Testis (tissue), 3 donors: Measurements from ENCODE around the gene TSC22D1. TPM values are rescaled to one million over a fixed set of nuclear protein-coding genes. Genes with fewer than 3 reads are reported as not detected.
A peak's percentile ranks its signal among the peaks of the same experiment; 100 is the strongest.

Experiments used
- DNase-seq: peaks from one replicate; pipeline ENCODE4 v3.0.0-alpha.2; 2019
- H3K27ac ChIP-seq, 2 donors: fragments of 200-600 bp; sonication (generic); one replicate each; pipeline ENCODE4 v1.5.1; 2019
- H3K27me3 ChIP-seq: fragments of 200-600 bp; sonication (generic); one replicate; pipeline ENCODE4 v1.5.1; 2019
- H3K36me3 ChIP-seq: fragments of 200-600 bp; sonication (generic); one replicate; pipeline ENCODE4 v1.5.1; 2017; ENCODE audit warnings: low read depth; ENCODE audit errors: missing control alignments
- H3K4me1 ChIP-seq: fragments of 200-600 bp; sonication (generic); one replicate; pipeline ENCODE4 v1.5.1; 2019
- H3K4me3 ChIP-seq, 2 donors: fragments of 200-600 bp; sonication (generic); one replicate each; pipeline ENCODE4 v1.5.1; 2017 to 2019
- H3K9me3 ChIP-seq: fragments of 200-600 bp; sonication (generic); one replicate; pipeline ENCODE4 v1.5.1; 2017
- POLR2A ChIP-seq: fragments of 450-650 bp; IDR thresholded peaks from one replicate; pipeline ENCODE4 v1.6.1; 2017; ENCODE audit warnings: antibody characterized with exemption, mild to moderate bottlenecking, moderate library complexity
- WGBS, 2 donors: methylation state at CpG; one replicate each; pipeline ENCODE4 v1.1.5; 2018; 5-methylcytosine and 5-hydroxymethylcytosine counted together
- intact Hi-C: fragments of 100-400 bp; cut with DNase I; formaldehyde crosslinking; loops from one replicate; pipeline ENCODE4 v1.15.1; 2023; ENCODE audit warnings: low total_unique reads
- polyA plus RNA-seq: library from polyadenylated mRNA; stranded (reverse); fragments of 350-450 nt; fragmentation: Illumina TruSeq; extraction: RNeasy Lipid Tissue Mini Kit (QIAGEN cat#74804); gene quantifications from one replicate; pipeline ENCODE4 v1.2.3, GENCODE V29; 2014; ENCODE audit warnings: low read depth, low replicate concordance; ENCODE audit not compliant: insufficient read depth
- total RNA-seq, 2 donors: library from RNA; depleted of rRNA; stranded (reverse); fragments of >200 nt; gene quantifications; one replicate each; pipeline ENCODE4 v1.2.3, GENCODE V29; 2016
- TF ChIP-seq, protein P1 (sequence below), 3 experiments: fragments of 450-650 bp in 2 of 3; fragments of 200-600 bp in 1 of 3; sonication (generic) in 1 of 3; IDR thresholded peaks; one replicate each; pipeline ENCODE4 v1.5.1; 2016 to 2019; ENCODE audit warnings: antibody characterized with exemption in 3 of 3, mild to moderate bottlenecking in 2 of 3, moderate library complexity in 1 of 3

TSC22D1 gene
- total and polyA plus RNA-seq, 3 donors from 2014 or later = 189 to 227 (median 193) TPM

DNA sequence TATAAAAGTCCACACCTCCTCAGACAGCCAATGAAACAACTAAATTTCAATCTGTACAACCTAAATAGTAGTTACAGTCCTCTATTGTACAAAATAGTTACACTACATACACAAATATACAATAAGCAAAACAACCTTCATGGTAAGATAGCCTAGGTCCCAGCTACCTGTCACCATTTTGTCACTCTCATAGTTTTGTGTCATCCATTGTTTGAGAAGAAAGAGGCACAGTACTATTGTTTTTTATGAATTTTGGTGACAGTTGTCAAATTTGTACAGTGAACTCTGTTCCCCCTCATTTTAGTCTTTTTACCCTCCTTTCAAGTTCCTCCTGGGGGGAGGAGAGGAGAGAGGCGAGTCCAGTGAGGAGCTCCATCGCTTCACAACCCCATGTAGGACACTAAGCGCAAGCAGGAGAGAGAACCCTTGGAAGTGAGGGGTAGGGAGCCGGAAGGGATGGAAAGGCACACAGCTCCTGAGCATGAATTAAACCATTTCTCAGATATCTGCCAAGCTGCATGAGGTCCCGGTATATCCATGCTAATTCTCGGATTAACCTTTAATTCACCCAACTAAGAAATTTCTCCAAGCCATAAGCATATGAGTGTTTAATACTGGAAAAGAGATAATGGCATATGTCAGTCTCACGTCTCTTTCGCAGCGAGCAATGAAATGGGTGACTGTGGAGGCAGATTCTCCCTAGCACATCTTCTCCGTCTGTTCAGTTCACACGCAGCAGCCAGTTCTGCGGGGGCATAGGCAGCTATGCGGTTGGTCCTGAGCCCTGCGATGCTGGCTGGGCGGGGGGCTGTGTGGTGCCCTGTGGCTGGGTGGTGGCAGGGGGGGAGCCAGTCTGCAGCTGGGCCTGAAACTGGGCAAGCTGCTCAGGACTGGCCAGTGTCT lies 142.0 kb downstream of the TSC22D1 start:
- Histone ChIP-seq H3K4me1 (peaks cover 28% of the 10 kb centered on the region), H3K36me3 (no peaks in the 10 kb centered on the region), H3K9me3 (no peaks in the 10 kb centered on the region), H3K4me3 (peak overlapping the region; percentile 70 to 76), H3K27me3 (no peaks in the 10 kb centered on the region), H3K27ac (peak overlapping the region; percentile 95 to 97)
- intact Hi-C loops = loop anchor here (10.0 kb wide), 3 partner anchors 209 to 379 kb away; no protein-coding TSS in a partner anchor
- DNase-seq = no peak
- 43% methylated on average over 15 of the region's 15 CpGs for WGBS, 2 donors
- TF ChIP-seq, protein P1, sequence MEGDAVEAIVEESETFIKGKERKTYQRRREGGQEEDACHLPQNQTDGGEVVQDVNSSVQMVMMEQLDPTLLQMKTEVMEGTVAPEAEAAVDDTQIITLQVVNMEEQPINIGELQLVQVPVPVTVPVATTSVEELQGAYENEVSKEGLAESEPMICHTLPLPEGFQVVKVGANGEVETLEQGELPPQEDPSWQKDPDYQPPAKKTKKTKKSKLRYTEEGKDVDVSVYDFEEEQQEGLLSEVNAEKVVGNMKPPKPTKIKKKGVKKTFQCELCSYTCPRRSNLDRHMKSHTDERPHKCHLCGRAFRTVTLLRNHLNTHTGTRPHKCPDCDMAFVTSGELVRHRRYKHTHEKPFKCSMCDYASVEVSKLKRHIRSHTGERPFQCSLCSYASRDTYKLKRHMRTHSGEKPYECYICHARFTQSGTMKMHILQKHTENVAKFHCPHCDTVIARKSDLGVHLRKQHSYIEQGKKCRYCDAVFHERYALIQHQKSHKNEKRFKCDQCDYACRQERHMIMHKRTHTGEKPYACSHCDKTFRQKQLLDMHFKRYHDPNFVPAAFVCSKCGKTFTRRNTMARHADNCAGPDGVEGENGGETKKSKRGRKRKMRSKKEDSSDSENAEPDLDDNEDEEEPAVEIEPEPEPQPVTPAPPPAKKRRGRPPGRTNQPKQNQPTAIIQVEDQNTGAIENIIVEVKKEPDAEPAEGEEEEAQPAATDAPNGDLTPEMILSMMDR (IDR thresholded peaks at IDR 0.05) = no peak
- TF ChIP-seq POLR2A = no peak

DNA sequence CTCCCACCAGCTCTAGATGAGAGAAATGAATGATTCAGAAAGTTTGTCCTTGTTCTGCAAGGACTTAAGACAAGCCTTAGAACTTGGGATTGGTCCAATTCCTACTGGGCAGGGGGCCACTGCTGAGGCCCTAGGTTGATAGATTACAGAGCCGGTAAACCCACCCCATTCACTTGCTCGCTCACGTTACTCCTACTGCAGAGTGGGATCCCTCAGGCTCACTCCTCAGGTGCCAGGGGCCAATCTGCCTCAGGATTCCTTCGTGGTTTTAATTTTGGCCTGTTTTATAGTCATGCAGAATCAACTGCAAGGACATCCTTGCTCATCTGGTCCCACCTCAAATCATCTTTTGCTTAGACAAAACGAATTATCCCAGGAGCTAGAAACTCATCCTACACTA lies 143.5 kb downstream of the TSC22D1 start:
- DNase-seq = no peak
- WGBS, 2 donors = 36 to 50% methylated on average over 5 of the region's 5 CpGs

DNA sequence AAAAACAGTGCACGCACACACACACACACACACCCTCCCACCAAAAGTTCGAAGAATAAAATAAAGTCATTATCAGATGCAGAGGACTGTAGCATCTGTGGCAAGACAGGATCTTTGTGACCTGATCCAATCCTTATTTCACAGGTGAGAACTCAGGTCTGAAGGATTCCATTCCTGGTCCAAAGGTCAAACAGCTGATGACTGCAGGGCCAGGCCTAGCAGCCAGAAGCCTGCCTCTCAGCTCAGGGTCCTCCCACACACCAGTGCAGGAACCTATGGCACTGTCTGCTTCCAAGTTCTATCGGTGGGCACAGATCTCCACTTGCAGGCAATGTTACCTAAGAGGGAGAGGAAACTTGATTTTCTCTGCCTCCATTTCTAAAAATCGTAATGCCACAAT lies 145.0 kb downstream of the TSC22D1 start:
- Histone ChIP-seq H3K36me3 (no peaks in the 10 kb centered on the region), H3K27me3 (no peaks in the 10 kb centered on the region), H3K4me1 (peaks cover 22% of the 10 kb centered on the region), H3K27ac (no peak overlapping the region), H3K9me3 (no peaks in the 10 kb centered on the region), H3K4me3 (no peak overlapping the region)
- intact Hi-C loops = loop anchor here (10.0 kb wide), 3 partner anchors 206 to 376 kb away; no protein-coding TSS in a partner anchor
- DNase-seq = no peak
- no peak for TF ChIP-seq POLR2A
- TF ChIP-seq, protein P1 (IDR thresholded peaks at IDR 0.05) = no peak
- 74 to 82% methylated on average over 4 of the region's 4 CpGs for WGBS, 2 donors

More for the DNA sequence above, 143.5 kb downstream of the TSC22D1 start:
- Histone ChIP-seq H3K27ac (peak overlapping the region in 1 of 2 donors; percentile 97), H3K4me3 (no peak overlapping the region), H3K27me3 (no peaks in the 10 kb centered on the region), H3K4me1 (peaks cover 25% of the 10 kb centered on the region), H3K36me3 (no peaks in the 10 kb centered on the region), H3K9me3 (no peaks in the 10 kb centered on the region)
- intact Hi-C loops = loop anchor here (10.0 kb wide), 3 partner anchors 208 to 378 kb away; no protein-coding TSS in a partner anchor
- TF ChIP-seq, protein P1 (IDR thresholded peaks at IDR 0.05) = no peak
- no peak for TF ChIP-seq POLR2A

DNA sequence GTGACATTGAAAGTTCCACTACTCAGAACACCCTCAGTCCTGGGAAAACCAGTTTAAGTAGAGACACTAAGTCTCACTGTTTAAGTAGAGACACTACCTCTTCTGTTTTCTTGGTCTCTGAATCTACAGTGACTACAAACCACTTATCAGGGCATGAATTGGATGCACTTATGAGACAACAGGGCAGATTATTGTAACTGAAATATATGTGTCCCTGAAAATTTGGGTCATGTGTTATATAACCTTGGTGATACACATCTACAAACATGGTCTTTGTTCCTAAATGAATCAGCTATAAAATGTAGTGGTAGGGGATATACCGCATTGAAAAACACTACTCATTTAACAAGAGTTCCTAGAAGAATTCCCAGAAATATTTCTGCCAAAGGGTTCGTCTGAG lies 146.8 kb downstream of the TSC22D1 start:
- 49 to 73% methylated on average over 2 of the region's 2 CpGs for WGBS, 2 donors
- Histone ChIP-seq H3K4me3 (no peak overlapping the region), H3K27ac (no peak overlapping the region), H3K27me3 (no peaks in the 10 kb centered on the region), H3K9me3 (no peaks in the 10 kb centered on the region), H3K36me3 (no peaks in the 10 kb centered on the region), H3K4me1 (peaks cover 16% of the 10 kb centered on the region)
- TF ChIP-seq, protein P1 (IDR thresholded peaks at IDR 0.05) = no peak
- TF ChIP-seq POLR2A = no peak
- intact Hi-C loops = no loop called here
- no peak for DNase-seq
